Activated CD4-positive, alpha-beta memory T cell treated with anti-CD3 and anti-CD28 coated beads, Interleukin-2, amount 10 ng/mL, durations not matched to agents 7 days and 5 days (primary cell): ENCODE results near the gene SNW1. TPM values are rescaled to one million over a fixed set of nuclear protein-coding genes. Genes with fewer than 3 reads are reported as not detected.
"Not testable (repeated sequence)": the region's sequence is repeated elsewhere in the genome, so short reads cannot be mapped to it uniquely, and the experiment has no call there.

Experiments used
- CTCF ChIA-PET: fragments of 350-600 bp; sonication (Branson Sonifier 250); formaldehyde crosslinking; loops from one replicate; lab custom pipeline; 2021; ENCODE audit warnings: antibody characterized with exemption, inconsistent platforms; lab: Charles Lee
- POLR2A ChIA-PET: fragments of 350-600 bp; sonication (Branson Sonifier 250); formaldehyde crosslinking; loops from one replicate; lab custom pipeline; 2021; ENCODE audit warnings: antibody characterized with exemption; lab: Charles Lee
- DNase-seq: peaks from one replicate; pipeline ENCODE4 v3.0.0-alpha.2; 2020
- H3K27ac Mint-ChIP-seq: one replicate; pipeline ENCODE4 v1.8.0; 2021; ENCODE audit warnings: mild to moderate bottlenecking, mixed read lengths
- H3K27me3 Mint-ChIP-seq: one replicate; pipeline ENCODE4 v1.8.0; 2021; ENCODE audit warnings: mixed read lengths
- H3K36me3 Mint-ChIP-seq: one replicate; pipeline ENCODE4 v1.8.0; 2021; ENCODE audit warnings: low read depth, mixed read lengths
- H3K4me1 Mint-ChIP-seq: one replicate; pipeline ENCODE4 v1.8.0; 2021; ENCODE audit warnings: mixed read lengths
- H3K4me3 Mint-ChIP-seq: one replicate; pipeline ENCODE4 v1.8.0; 2021; ENCODE audit warnings: mild to moderate bottlenecking, mixed read lengths
- H3K9me3 Mint-ChIP-seq: one replicate; pipeline ENCODE4 v1.8.0; 2021; ENCODE audit warnings: mixed read lengths
- total RNA-seq, 2 experiments: library from RNA; stranded (reverse); gene quantifications; one replicate each; pipeline ENCODE4 v1.2.3, GENCODE V29; 2021

The SNW1 gene
- total RNA-seq, 2 experiments from 2014 or later = 117 to 120 TPM

DNA sequence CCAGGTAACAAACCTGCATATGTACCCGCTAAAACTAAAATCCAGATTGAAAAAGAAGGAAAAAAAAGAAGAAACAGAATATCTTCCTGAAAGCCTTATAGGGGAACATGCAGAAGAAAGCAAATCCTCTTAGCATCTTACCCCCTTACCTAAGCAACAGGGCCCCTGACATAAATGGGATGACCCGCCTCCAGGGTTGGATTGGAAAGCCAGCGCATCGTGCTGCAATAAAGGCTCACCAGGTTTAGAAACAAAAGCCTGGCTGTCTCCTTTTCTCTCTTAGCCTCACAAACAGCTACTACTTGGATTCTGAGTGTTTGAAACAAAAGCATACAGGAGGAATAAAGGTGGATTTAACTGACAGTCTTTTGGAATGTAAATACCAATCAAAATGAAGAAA is 25.2 kb upstream of the SNW1 start:
- ChIA-PET POLR2A (no interaction called here), CTCF (no interaction called here)
- no peak overlapping the region for H3K27ac Mint-ChIP-seq
- H3K27me3 Mint-ChIP-seq = peaks cover 7% of the 10 kb centered on the region
- H3K4me3 Mint-ChIP-seq = no peak overlapping the region
- no peaks in the 10 kb centered on the region for H3K36me3 Mint-ChIP-seq
- H3K4me1 Mint-ChIP-seq = no peaks in the 10 kb centered on the region
- no peaks in the 10 kb centered on the region for H3K9me3 Mint-ChIP-seq
- DNase-seq = no peak

DNA sequence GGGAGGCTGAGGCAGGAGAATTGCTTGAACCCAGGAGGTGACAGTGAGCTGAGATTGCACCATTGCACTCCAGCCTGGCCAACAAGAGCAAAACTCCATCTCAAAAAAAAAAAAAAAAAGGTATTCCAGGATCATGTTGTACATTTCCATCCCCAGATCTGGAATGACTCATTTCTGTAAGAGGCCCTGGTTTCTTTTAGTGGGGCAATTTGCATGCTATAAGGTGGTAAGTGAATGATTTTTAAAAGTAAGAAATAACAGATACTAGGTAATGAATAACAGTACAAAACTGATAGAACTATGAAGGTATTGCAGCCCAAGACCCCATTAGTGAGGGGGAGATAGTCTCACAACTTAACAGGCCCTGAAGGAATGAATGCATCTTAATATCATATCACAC is 21.2 kb upstream of the SNW1 start:
- ChIA-PET CTCF (no interaction called here), POLR2A (no interaction called here)
- H3K4me3 Mint-ChIP-seq = no peak overlapping the region
- H3K36me3 Mint-ChIP-seq = no peaks in the 10 kb centered on the region
- DNase-seq = no peak
- H3K27ac Mint-ChIP-seq = no peak overlapping the region
- no peaks in the 10 kb centered on the region for H3K4me1 Mint-ChIP-seq
- peaks cover 2% of the 10 kb centered on the region for H3K27me3 Mint-ChIP-seq
- H3K9me3 Mint-ChIP-seq = no peaks in the 10 kb centered on the region

DNA sequence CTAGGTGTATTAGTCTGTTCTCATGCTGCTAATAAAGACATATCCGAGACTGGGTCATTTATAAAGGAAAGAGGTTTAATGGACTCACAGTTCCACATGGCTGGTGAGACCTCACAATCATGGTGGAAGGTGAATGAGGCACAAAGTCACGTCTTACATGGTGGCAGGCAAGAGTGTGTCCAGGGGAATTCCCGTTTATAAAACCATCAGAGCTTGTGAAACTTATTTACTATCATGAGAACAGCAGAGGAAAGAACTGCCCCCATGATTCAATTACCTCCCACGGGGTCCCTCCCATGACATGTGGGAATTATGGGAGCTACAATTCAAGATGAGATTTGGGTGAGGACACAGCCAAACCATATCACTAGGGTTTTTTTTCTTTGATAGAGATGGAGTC is 13.0 kb upstream of the SNW1 start:
- H3K27me3 Mint-ChIP-seq, H3K4me1 Mint-ChIP-seq, DNase-seq, H3K36me3 Mint-ChIP-seq, POLR2A ChIA-PET, CTCF ChIA-PET, H3K4me3 Mint-ChIP-seq, H3K27ac Mint-ChIP-seq, H3K9me3 Mint-ChIP-seq: not testable (repeated sequence)

DNA sequence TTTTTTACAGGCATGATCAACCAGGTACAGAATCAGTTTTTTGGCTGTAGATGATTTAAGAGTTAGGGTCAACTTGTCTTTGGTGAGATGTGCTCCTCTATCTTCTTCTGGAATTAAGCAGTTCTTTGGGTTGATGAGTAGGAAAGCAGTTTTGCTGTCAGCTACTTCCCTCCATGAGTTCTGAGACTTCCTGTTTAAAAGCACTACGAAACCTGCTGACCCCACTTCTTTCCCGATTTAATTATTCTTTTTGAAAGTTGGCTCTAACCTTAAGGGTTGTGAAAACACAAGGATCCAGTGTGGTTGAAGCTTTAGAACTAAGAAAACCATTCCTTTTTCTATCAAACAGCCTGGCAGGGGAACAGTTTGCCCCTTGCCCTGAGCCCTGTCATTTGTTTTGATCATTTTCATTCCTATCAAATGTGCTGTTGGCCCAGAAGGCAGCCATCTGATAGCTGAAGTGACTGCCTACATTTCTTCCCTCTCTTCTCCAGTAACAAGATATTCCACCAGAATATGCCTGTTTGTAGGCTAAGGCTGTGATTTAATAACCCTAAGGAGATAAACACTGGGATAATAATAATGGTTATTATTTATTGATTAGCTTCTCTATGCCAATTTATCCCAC is 7.6 kb upstream of the SNW1 start:
- H3K9me3 Mint-ChIP-seq, POLR2A ChIA-PET, H3K27me3 Mint-ChIP-seq: not testable (repeated sequence)

DNA sequence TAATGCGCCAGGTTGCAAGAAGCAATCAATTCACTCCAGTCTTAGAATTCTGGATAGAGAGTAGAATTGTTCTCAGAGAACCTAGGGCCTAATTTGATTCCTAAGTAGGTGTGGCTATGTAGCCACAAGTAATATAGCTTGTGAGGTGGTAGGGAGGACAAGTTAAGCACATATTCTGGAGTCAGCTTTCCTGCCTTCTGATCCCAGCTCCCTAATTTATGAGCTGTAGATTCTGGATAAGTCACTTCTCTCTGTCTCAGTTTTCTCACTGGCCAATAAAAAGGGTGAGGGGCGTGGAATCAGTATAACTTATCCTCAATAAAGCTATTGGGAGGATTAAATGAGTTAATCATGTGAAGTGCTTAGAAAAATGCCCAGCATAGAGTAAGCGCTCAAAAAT is 3.0 kb upstream of the SNW1 start:
- Mint-ChIP-seq H3K27me3 (no peaks in the 10 kb centered on the region), H3K4me1 (peaks cover 26% of the 10 kb centered on the region), H3K27ac (no peak overlapping the region), H3K9me3 (no peaks in the 10 kb centered on the region), H3K4me3 (no peak overlapping the region), H3K36me3 (peaks cover 11% of the 10 kb centered on the region)
- ChIA-PET POLR2A (interaction anchor here (1.0 to 1.5 kb wide), 3 partner anchors 12 to 56 kb away, joined by 3 to 6 read pairs (median 4); partner anchors contain the start of genes ADCK1 and SLIRP), CTCF (no interaction called here)
- DNase-seq = no peak

More for the DNA sequence above, 7.6 kb upstream of the SNW1 start:
- H3K36me3 Mint-ChIP-seq, CTCF ChIA-PET, H3K4me1 Mint-ChIP-seq, H3K27ac Mint-ChIP-seq, H3K4me3 Mint-ChIP-seq, DNase-seq: not testable (repeated sequence)

DNA sequence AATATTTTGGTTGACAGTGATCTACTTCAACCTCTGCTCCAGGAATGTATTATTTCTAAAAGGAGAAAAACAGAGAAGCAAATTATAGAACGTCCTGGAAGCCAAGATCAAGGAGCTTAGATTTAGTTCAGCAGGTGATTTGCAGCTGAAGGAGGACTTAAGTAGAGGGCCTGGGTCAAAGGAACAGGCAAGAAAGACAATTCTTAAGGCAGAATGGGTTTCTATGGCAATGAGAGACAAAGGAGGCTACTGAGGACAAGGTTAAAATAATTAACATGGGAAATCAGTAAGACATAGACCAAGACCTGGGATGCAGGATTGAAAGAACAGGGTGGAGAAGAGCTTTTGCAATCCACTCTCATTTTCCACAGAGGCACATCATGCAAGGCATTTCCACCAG is 2.4 kb upstream of the SNW1 start:
- Mint-ChIP-seq H3K27me3 (no peaks in the 10 kb centered on the region), H3K9me3 (no peaks in the 10 kb centered on the region), H3K36me3 (peaks cover 18% of the 10 kb centered on the region), H3K27ac (no peak overlapping the region), H3K4me3 (no peak overlapping the region), H3K4me1 (peaks cover 29% of the 10 kb centered on the region)
- POLR2A ChIA-PET = interaction anchor here (1.0 to 1.5 kb wide), 3 partner anchors 11 to 55 kb away, joined by 3 to 6 read pairs (median 4); partner anchors contain the start of genes ADCK1 and SLIRP
- CTCF ChIA-PET = interaction anchor here (3.0 kb wide), 1 partner anchor 37 kb away, joined by 7 read pairs; the partner anchor contains the start of gene ADCK1
- no peak for DNase-seq

DNA sequence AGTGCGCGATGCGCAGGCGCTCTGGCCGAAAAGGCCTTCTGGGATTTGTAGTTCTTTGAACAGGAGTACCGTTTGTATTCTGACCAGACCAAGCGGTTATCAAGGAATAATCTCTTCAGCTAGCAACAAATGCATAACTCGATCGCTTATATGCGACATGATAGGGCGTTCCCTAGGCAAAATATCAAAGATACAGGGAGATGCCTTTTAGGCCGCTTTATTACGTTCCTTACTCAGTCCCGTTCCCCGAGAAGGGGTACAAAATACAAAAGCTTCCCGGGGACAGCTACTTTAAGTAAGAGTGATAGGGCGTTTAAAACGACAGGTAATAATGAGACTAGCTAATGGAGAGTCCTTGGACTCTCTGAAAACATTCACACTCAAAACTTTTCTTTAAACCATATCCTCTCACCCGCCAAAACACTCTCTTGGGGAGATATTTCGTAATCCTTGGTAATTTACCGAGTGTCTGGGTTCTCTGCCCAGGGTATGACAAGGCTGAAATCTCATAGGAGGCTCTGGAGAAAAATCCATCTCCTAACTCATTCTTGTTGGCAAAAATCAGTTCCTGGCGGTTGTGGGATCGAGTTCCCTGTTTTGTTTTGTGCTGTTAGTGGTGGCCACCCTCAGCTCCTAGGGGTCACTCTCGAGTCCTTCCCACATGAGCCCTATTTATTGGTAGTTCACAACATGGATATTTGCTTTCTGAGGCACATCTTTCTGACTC is 412 bp upstream of the SNW1 start:
- H3K4me3 Mint-ChIP-seq = peak overlapping the region; percentile 95
- H3K4me1 Mint-ChIP-seq = peaks cover 37% of the 10 kb centered on the region
- H3K36me3 Mint-ChIP-seq = peaks cover 26% of the 10 kb centered on the region
- no peaks in the 10 kb centered on the region for H3K27me3 Mint-ChIP-seq
- DNase-seq = peak; percentile 19
- no peaks in the 10 kb centered on the region for H3K9me3 Mint-ChIP-seq
- POLR2A ChIA-PET = interaction anchor here (1.1 to 2.9 kb wide), 7 partner anchors 10 to 54 kb away, joined by 3 to 29 read pairs (median 11); partner anchors contain the start of genes ADCK1, ALKBH1 and SLIRP
- CTCF ChIA-PET = interaction anchor here (3.0 kb wide), 1 partner anchor 39 kb away, joined by 7 read pairs; the partner anchor contains the start of gene ADCK1
- H3K27ac Mint-ChIP-seq = peak overlapping the region; percentile 93

DNA sequence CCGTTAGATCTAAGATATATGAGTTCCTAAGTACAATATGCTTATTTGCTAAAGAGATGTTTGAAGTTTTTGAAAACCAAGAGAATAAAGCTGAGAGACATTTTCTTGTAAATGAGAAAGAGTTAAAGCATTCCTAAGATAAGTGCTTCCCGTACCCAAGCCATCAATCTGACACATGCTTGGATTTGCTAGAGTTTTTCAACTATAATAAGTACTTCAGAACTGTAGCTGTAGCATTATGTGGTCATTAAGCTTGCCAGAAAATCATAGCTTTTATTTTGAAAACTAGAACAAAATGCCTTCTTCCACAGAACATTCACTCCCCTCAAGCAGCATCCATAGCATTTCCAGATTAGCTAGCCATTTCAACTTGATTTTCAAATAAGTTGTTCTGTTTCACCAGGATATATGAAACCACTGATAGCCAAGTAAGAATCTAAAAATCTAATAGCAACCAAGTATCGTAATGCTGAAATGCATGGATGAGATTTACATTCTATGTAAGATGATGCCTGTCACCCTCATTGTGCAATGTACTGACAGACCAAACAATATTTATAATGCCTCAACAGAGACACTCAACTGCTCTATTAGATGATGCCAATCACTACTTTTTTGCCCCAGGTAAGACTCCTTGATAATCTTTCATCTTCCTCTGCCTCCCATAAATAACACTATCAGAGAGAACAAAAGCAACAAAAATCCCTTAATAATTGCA is 8.0 kb downstream of the SNW1 start:
- Mint-ChIP-seq H3K9me3 (no peaks in the 10 kb centered on the region), H3K36me3 (peaks cover 61% of the 10 kb centered on the region), H3K27ac (no peak overlapping the region), H3K4me1 (peaks cover 30% of the 10 kb centered on the region), H3K4me3 (no peak overlapping the region), H3K27me3 (no peaks in the 10 kb centered on the region)
- CTCF ChIA-PET = interaction anchor here (1.0 kb wide), 1 partner anchor 294 kb away, joined by 3 read pairs; no protein-coding TSS in a partner anchor
- DNase-seq = no peak
- POLR2A ChIA-PET = interaction anchor here (1.7 to 4.0 kb wide), 2 partner anchors 7 to 11 kb away, joined by 6 to 26 read pairs; partner anchors contain the start of gene SNW1

DNA sequence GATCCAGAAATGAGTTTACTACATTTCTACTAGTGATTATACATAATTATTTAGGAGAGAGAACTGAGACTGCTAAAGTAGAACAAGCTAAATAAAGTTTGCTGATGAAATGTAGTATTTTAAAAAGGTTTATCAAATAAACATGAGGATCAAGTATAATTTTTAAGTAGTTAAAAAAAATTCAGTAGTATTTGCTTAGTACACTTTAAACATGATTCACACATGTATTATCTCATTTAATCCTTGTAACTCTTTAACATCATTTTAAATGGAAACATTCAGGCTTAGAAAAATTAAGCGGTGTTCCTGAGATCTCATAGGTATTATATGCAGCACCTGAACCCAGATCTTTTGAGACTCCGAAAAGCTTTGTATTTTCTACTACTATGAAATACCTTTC is 8.7 kb downstream of the SNW1 start:
- Mint-ChIP-seq H3K27ac (no peak overlapping the region), H3K27me3 (no peaks in the 10 kb centered on the region), H3K4me1 (peaks cover 23% of the 10 kb centered on the region), H3K4me3 (no peak overlapping the region), H3K9me3 (no peaks in the 10 kb centered on the region), H3K36me3 (peaks cover 59% of the 10 kb centered on the region)
- DNase-seq = no peak
- ChIA-PET POLR2A (interaction anchor here (1.7 to 4.0 kb wide), 2 partner anchors 8 to 12 kb away, joined by 6 to 26 read pairs; partner anchors contain the start of gene SNW1), CTCF (interaction anchor here (0.7 to 1.0 kb wide), 2 partner anchors 70 to 293 kb away, joined by 3 to 4 read pairs; no protein-coding TSS in a partner anchor)

DNA sequence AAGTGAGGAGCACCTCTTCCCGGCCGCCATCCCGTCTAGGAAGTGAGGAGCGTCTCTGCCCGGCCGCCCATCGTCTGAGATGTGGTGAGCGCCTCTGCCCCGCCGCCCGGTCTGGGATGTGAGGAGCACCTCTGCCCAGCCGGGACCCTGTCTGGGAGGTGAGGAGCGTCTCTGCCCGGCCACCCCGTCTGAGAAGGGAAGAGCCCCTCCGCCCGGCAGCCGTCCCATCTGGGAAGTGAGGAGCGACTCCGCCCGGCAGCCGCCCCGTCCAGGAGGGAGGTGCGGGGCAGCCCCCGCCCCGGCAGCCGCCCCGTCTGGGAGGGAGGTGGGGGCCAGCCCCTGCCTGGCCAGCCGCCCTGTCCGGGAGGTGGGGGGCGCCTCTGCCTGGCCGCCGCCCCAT is 13.5 kb downstream of the SNW1 start:
- POLR2A ChIA-PET, H3K4me3 Mint-ChIP-seq, DNase-seq, H3K27ac Mint-ChIP-seq, H3K27me3 Mint-ChIP-seq, H3K4me1 Mint-ChIP-seq, H3K9me3 Mint-ChIP-seq, CTCF ChIA-PET: not testable (repeated sequence)
- peaks cover 65% of the 10 kb centered on the region for H3K36me3 Mint-ChIP-seq

DNA sequence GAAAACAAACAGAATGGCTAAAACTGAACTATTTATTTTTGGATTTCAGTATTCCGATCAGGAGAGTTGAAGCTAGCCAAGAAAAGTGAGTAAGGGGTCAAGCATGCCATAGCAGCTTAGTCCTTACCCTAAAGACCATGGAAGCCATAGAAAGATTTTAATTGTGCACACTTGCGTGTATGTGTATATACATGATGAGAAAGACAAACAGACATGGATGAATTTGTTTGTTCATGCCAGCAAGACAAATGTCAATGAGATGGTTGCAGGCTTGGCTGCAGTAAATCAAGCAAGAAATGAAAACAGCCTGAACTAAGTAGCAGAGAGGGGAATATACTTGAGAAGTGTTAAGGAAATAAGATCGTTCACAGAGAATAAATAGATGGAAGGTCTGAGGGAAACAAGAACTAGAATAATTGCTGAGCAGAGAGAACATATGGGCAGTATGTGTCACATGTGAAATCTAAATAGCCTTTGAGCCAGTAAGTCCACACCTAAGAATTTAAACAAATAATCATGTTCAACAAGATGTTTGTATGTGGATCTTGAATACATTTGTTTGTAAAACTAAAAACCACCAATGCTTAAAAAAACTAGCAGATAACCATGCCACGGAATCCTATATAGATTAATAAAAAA is 14.8 kb downstream of the SNW1 start:
- H3K36me3 Mint-ChIP-seq = peaks cover 69% of the 10 kb centered on the region
- H3K27ac Mint-ChIP-seq = no peak overlapping the region
- H3K4me3 Mint-ChIP-seq = no peak overlapping the region
- H3K27me3 Mint-ChIP-seq = no peaks in the 10 kb centered on the region
- H3K9me3 Mint-ChIP-seq = no peaks in the 10 kb centered on the region
- DNase-seq = no peak
- ChIA-PET CTCF (no interaction called here), POLR2A (interaction anchor here (0.7 kb wide), 1 partner anchor 287 kb away, joined by 3 read pairs; no protein-coding TSS in a partner anchor)
- H3K4me1 Mint-ChIP-seq = peaks cover 13% of the 10 kb centered on the region

DNA sequence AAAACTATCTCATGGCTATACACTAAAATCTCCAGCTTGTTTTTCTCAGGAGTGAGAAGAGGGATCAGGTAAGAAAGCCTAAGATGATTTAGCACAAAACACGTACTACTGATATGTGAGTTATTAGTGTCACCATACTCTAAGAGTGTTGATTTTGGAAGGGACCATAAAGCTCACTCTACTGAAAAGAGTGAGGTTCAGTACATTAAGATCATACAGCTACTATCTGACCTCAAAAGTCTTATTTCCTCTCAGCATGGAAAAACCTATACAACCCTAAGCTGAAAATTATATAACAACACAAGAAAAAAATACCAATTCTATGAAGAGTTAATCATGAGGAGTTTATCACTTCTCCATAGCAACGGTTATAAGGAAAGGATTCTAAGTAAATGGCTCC is 19.5 kb downstream of the SNW1 start:
- Mint-ChIP-seq H3K9me3 (no peaks in the 10 kb centered on the region), H3K4me3 (no peak overlapping the region), H3K4me1 (peaks cover 31% of the 10 kb centered on the region), H3K27ac (no peak overlapping the region), H3K36me3 (peaks cover 54% of the 10 kb centered on the region), H3K27me3 (no peaks in the 10 kb centered on the region)
- no peak for DNase-seq
- ChIA-PET CTCF (no interaction called here), POLR2A (interaction anchor here (0.7 kb wide), 1 partner anchor 19 kb away, joined by 3 read pairs; no protein-coding TSS in a partner anchor)
